ENCODE results near the gene VPS4B. TPM values are rescaled to one million over a fixed set of nuclear protein-coding genes. Genes with fewer than 3 reads are reported as not detected.

The VPS4B gene
- total and polyA plus RNA-seq, 2 of the 8 experiments (the other 6 are each of a cell fraction or from before 2014, with no cell fraction given): 7.2 to 45.3 TPM

DNA sequence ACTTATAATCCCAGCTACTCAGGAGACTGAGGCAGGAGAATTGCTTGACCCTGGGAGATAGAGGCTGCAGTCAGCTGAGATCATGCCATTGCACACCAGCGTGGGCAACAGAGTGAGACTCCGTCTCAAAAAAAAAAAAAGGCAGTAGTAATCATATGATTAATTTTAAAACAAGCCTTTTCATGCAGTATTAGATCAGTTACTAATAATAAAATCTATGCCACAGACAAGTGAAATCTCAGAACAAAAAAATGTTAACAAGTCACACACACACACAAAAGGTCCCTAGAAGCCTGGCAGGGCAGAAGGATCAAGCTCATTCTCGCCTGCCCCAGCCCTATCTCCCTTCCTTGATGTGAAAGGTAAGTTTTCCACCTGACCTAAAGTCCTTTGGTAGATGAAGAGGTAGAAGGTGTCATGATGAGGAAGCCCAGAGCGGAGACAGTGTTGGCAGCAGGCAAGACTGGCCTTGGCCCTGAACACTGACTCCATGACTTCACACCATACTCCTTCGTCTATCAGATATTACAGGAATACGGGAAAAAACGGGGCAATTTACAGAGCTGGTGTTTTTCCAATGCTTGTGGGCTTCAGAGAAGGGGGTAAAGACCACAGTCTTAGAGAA lies 65.9 kb downstream of the VPS4B start:
- Histone ChIP-seq H3K9me3 (ENCODE audit: insufficient read depth in 2 of 2, low read depth in 1 of 2, low read length in 1 of 2) (no peaks in the 10 kb centered on the region), H3K36me3 (ENCODE audit: control insufficient read depth in 2 of 4, insufficient read depth in 4 of 4, low read length in 3 of 4) (peaks cover 7 to 60% (median 42%) of the 10 kb centered on the region in 4 experiments), H3K4me3 (ENCODE audit: extremely low read depth in 1 of 4, insufficient read depth in 2 of 4, low read depth in 3 of 4, low read length in 4 of 4) (no peak overlapping the region), H2BK20ac (ENCODE audit: low read length) (no peak overlapping the region), H3K4me2 (ENCODE audit: insufficient read depth in 1 of 2, low read depth in 2 of 2, low read length in 2 of 2) (no peak overlapping the region), H3K79me2 (ENCODE audit: control insufficient read depth in 1 of 2, insufficient read depth in 2 of 2, low read length in 2 of 2) (no peaks in the 10 kb centered on the region), H3K18ac (ENCODE audit: extremely low read depth, low read length) (no peak overlapping the region), H3K23ac (ENCODE audit: insufficient read length) (no peak overlapping the region), H3K27me3 (replicated peaks in 1 of 4; ENCODE audit: control insufficient read depth in 3 of 4, extremely low read depth in 1 of 4, insufficient read depth in 3 of 4, low read length in 3 of 4) (no peaks in the 10 kb centered on the region), H3K27ac (ENCODE audit: low read depth, low read length) (no peak overlapping the region), H4K20me1 (replicated peaks in 1 of 2; ENCODE audit: control insufficient read depth in 1 of 2, insufficient read depth in 2 of 2, low read length in 2 of 2) (no peaks in the 10 kb centered on the region), H2BK5ac (ENCODE audit: low read depth, low read length) (no peak overlapping the region), H2BK15ac (ENCODE audit: low read length) (no peak overlapping the region), H2AK5ac (ENCODE audit: low read depth, low read length) (no peak overlapping the region), H4K8ac (ENCODE audit: extremely low read depth, insufficient read depth, low read length) (no peak overlapping the region), H2BK120ac (replicated peaks; ENCODE audit: low read depth, low read length) (no peak overlapping the region), H3K9ac (replicated peaks in 1 of 4; ENCODE audit: extremely low read depth in 1 of 4, low read depth in 3 of 4, low read length in 3 of 4) (no peak overlapping the region), H3K79me1 (ENCODE audit: low read depth, low read length) (no peaks in the 10 kb centered on the region), H3K23me2 (ENCODE audit: low read depth, low read length) (no peaks in the 10 kb centered on the region), H3K4me1 (replicated peaks in 1 of 4; ENCODE audit: control insufficient read depth in 3 of 4, insufficient read depth in 4 of 4, low read length in 3 of 4) (no peaks in the 10 kb centered on the region), H3K4ac (replicated peaks; ENCODE audit: insufficient read length, low read depth, low read length) (no peak overlapping the region), H3K56ac (replicated peaks; ENCODE audit: insufficient read length, low read depth, low read length) (no peak overlapping the region), H2BK12ac (ENCODE audit: low read depth, low read length) (no peak overlapping the region), H2AFZ (ENCODE audit: low read length) (no peak overlapping the region), H4K91ac (replicated peaks; ENCODE audit: insufficient read length, low read length) (no peak overlapping the region), H4K5ac (ENCODE audit: insufficient read length, low read depth, low read length) (no peak overlapping the region), H3K14ac (ENCODE audit: insufficient read length) (no peak overlapping the region)
- ChIA-PET POLR2A (ENCODE audit: partially characterized antibody) (interaction anchor here (0.7 to 1.9 kb wide), 3 partner anchors 9 to 27 kb away, joined by 3 to 4 read pairs (median 3); no protein-coding TSS in a partner anchor), CTCF (ENCODE audit: partially characterized antibody) (interaction anchor here (1.0 to 2.0 kb wide), 10 partner anchors 11 to 360 kb away, joined by 3 to 6 read pairs (median 3); no protein-coding TSS in a partner anchor)
- 89% methylated on average over 7 of the region's 7 CpGs; no CpG with 5 or more reads in 1 of the 2 experiments for WGBS, 2 experiments (ENCODE audit: extremely low coverage in 1 of 2, insufficient coverage in 1 of 2, insufficient read length in 1 of 2, insufficient replicate concordance in 2 of 2, low coverage in 1 of 2, low lambda C conversion rate in 2 of 2, missing lambda C conversion rate in 1 of 2)
- FAIRE-seq (no peak), DNase-seq (ENCODE audit: low read depth in 1 of 2, low spot score in 2 of 2) (no peak)
- TF ChIP-seq TAF7 (optimal IDR thresholded peaks at IDR 0.05; ENCODE audit: borderline replicate concordance, low read depth, low read length): no peak
- TF ChIP-seq ASH2L (IDR thresholded peaks at IDR 0.05; ENCODE audit: low read length): no peak
- no peak for TF ChIP-seq MAFK (IDR thresholded peaks at IDR 0.05; ENCODE audit: low read depth, low read length)
- no peak for TF ChIP-seq GTF2F1 (IDR thresholded peaks at IDR 0.05; ENCODE audit: borderline replicate concordance, low read depth, low read length)
- TF ChIP-seq TCF12 (IDR thresholded peaks at IDR 0.05; ENCODE audit: low read depth, low read length): no peak
- TF ChIP-seq BACH1 (IDR thresholded peaks at IDR 0.05; ENCODE audit: low read length): no peak
- no peak for TF ChIP-seq PHF8 (conservative IDR thresholded peaks at IDR 0.05; ENCODE audit: low read depth, low read length)
- no peak for TF ChIP-seq EGR1 (IDR thresholded peaks at IDR 0.05; ENCODE audit: borderline replicate concordance, low read depth, low read length)
- no peak for TF ChIP-seq NRF1 (IDR thresholded peaks at IDR 0.05; ENCODE audit: low read depth, low read length)
- TF ChIP-seq EZH2 (IDR thresholded peaks at IDR 0.05; ENCODE audit: low read depth, low read length, severe bottlenecking): no peak
- TF ChIP-seq SRF (IDR thresholded peaks at IDR 0.05; ENCODE audit: low read depth, low read length): no peak
- TF ChIP-seq EP300 (IDR thresholded peaks at IDR 0.05; ENCODE audit: borderline replicate concordance in 1 of 2, low read depth in 2 of 2, low read length in 2 of 2): no peak
- TF ChIP-seq TBP (IDR thresholded peaks at IDR 0.05; ENCODE audit: low read depth, low read length): no peak

All from H1 (cell line).